Aorta (tissue), 5 donors: Measurements from ENCODE around the gene BMP8A. TPM values are rescaled to one million over a fixed set of nuclear protein-coding genes. Genes with fewer than 3 reads are reported as not detected.
"Not testable (repeated sequence)": the region's sequence is repeated elsewhere in the genome, so short reads cannot be mapped to it uniquely, and the experiment has no call there.

Experiments
- ATAC-seq: fragments of 200-7000 bp; cut with Tn5 transposase; one replicate; pipeline ENCODE4 v1.9.1; 2022; ENCODE audit warnings: moderate library complexity; ENCODE audit not compliant: low FRiP score
- DNase-seq, 2 donors: peaks; one replicate each; pipeline ENCODE4 v3.0.0-alpha.2; 2020
- H3K27ac ChIP-seq, 2 donors: one replicate each; pipeline ENCODE4 v1.5.1; 2013; ENCODE audit warnings: low read length in 2 of 2, mild to moderate bottlenecking in 2 of 2, moderate library complexity in 2 of 2, control low read depth in 1 of 2, inconsistent platforms in 1 of 2, low read depth in 1 of 2
- H3K27me3 ChIP-seq, 2 donors: one replicate each; pipeline ENCODE4 v1.6.1; 2013; ENCODE audit warnings: control low read depth in 1 of 2, low read length in 1 of 2, mild to moderate bottlenecking in 1 of 2, moderate library complexity in 1 of 2; ENCODE audit not compliant: insufficient read depth in 2 of 2, control insufficient read depth in 1 of 2
- H3K36me3 ChIP-seq, 2 donors: one replicate each; pipeline ENCODE4 v1.6.1; 2013; ENCODE audit warnings: control low read depth in 1 of 2, low read length in 1 of 2, mild to moderate bottlenecking in 1 of 2; ENCODE audit not compliant: insufficient read depth in 2 of 2, control insufficient read depth in 1 of 2
- H3K4me1 ChIP-seq, 2 donors: one replicate each; pipeline ENCODE4 v1.6.1; 2013; ENCODE audit warnings: low read length in 2 of 2, control low read depth in 1 of 2, mild to moderate bottlenecking in 1 of 2, moderate library complexity in 1 of 2; ENCODE audit not compliant: insufficient read depth in 2 of 2, control insufficient read depth in 1 of 2
- H3K4me3 ChIP-seq, 2 donors: one replicate each; pipeline ENCODE4 v1.5.1; 2013; ENCODE audit warnings: low read length in 2 of 2, control low read depth in 1 of 2, mild to moderate bottlenecking in 1 of 2
- H3K9me3 ChIP-seq: one replicate; pipeline ENCODE4 v1.6.1; 2013; ENCODE audit warnings: mild to moderate bottlenecking, low read length; ENCODE audit not compliant: control insufficient read depth
- WGBS, 2 donors: extraction: QIAGEN DNeasy Blood & Tissue Kit; methylation state at CpG; one replicate each; pipeline ENCODE4 v1.1.7; 2013; 5-methylcytosine and 5-hydroxymethylcytosine counted together
- intact Hi-C, 2 donors: fragments of 100-400 bp; cut with DNase I; formaldehyde crosslinking; loops; one replicate each; pipeline versions ENCODE4 v1.14.2 to v1.15.0; 2022
- polyA plus RNA-seq, 2 donors: library from polyadenylated mRNA; stranded (reverse); fragments of 200-250 nt; gene quantifications; one replicate each; pipeline ENCODE4 v1.2.3, GENCODE V29; 2013
- total RNA-seq, 2 donors: library from RNA; stranded (reverse); fragmentation: NEBNext Ultra II Directional; extraction: Animal tissue kit (Norgen Biotek cat#: 25700); gene quantifications; one replicate each; pipeline ENCODE4 v1.2.1, GENCODE V29; 2021
- donor health status: healthy with polysubstance abuse.
- donor health status: Bipolar disorder and iron deficiency.
- donor health status: DM: no; HTN: no; CAD: no.
- donor health status: DM: no; HTN: no; CAD: no.
- donor health status: DM: yes; HTN: yes; CAD: no.

BMP8A gene
- total and polyA plus RNA-seq, 4 donors: not detected

DNA sequence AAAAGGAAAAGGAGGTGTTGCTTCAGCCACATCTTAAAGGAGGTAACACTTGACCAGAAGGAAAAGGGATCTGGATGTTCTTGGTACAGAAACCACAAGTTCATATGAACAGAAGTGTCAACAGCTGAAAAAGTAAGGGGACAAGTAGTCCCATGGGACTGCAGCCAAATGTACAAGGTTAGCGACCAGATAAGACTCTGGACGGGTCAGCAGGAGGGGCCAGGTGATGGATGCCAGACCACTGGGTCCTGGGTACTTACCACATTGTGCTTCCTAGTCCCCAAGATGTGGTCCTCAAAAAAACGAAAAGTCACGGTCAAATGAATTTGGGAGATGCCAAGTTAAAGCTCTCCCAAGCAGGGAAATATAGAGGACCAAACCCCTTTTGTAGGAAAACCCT lies 16.6 kb upstream of the BMP8A start:
- DNase-seq: no peak
- Histone ChIP-seq H3K27ac (no peak overlapping the region), H3K27me3 (no peaks in the 10 kb centered on the region), H3K4me1 (no peaks in the 10 kb centered on the region), H3K36me3 (peaks cover 2 to 5% of the 10 kb centered on the region in 2 donors), H3K9me3 (no peaks in the 10 kb centered on the region), H3K4me3 (no peak overlapping the region)
- 46 to 47% methylated on average over 4 of the region's 4 CpGs for WGBS, 2 donors
- no peak for ATAC-seq
- intact Hi-C loops: no loop called here

DNA sequence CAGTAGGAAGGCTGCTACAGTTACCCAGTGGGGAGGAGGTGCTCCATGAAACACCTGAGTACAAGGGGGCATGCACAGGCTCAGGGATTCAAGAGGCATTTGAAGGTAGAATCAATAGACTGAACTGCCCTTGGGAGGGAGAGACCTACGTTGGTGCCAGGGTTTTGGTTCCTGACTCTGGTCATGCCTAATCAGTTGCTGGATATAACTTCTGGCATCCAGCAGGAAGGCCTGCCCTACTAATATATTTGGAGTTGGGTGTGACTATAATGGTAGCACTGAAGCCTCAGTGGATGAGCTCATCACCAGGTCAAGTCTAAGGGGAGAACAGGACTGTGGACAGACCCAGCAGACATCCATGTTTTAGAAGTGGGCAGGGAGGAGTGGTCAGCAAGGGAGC lies 15.9 kb upstream of the BMP8A start:
- WGBS, 2 donors: 13 to 27% methylated on average over 1 of the region's 1 CpG
- H3K4me3 ChIP-seq, intact Hi-C loops, H3K4me1 ChIP-seq, H3K27ac ChIP-seq, ATAC-seq, H3K36me3 ChIP-seq, DNase-seq, H3K27me3 ChIP-seq, H3K9me3 ChIP-seq: not testable (repeated sequence)

DNA sequence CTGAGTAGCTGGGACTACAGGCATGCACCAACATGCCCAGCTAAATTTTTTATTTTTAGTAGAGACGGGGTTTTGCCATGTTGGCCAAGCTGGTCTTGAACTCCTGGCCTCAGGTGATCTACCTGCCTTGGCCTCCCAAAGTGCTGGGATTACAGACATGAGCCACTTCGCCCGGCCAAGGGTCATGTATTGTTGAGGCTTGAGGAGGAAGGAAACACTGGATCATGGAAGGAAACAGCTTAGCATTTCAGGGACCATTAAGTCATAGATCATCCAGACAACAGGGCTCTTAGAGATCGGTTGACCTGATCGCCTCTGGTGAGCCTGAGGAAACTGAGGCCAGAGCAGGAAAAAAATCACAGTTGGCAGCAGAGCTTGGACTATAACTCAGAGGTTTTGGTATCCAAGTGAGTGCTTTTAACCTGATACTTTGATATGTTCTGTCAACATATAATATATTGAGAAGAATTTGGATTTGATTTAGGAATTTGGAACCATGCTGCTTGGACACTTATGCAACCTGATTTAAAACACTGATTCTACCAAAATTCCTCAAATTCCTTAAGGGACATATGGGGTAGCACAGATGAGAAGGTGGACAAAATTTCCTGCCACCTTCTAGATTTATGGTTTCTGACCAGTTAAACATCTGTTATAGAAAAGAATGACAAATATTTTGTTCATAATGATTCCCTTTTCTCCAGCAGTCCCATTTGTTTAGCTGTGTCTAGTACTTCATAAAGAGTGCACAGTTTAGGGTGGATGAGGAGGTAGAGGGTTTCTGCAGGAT lies 13.1 kb upstream of the BMP8A start:
- Histone ChIP-seq H3K9me3 (no peaks in the 10 kb centered on the region), H3K4me3 (no peak overlapping the region), H3K27ac (no peak overlapping the region), H3K4me1 (no peaks in the 10 kb centered on the region), H3K36me3 (peaks cover 2 to 8% of the 10 kb centered on the region in 2 donors), H3K27me3 (no peaks in the 10 kb centered on the region)
- no peak for DNase-seq
- WGBS, 2 donors: 68 to 77% methylated on average over 5 of the region's 5 CpGs
- no peak for ATAC-seq
- intact Hi-C loops: no loop called here

DNA sequence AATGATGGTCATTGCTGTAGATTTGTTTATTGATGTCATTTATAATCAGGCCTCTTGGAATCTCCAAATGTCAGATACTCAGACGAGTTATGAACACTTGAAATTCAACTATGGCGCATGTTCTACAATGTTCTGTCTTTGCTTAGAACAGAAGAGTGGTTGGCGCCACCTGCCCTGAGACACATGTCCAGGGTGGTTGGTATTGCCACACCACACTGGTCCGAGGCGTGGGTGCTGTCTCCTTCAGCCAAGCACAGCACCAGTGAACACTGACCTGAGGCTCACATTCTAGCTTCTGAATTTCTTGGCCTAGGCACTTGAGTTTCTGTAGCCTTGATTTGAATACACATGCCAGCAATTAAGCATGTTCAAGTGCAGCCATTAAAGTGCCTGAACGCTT lies 10.1 kb upstream of the BMP8A start:
- Histone ChIP-seq H3K27ac (no peak overlapping the region), H3K4me1 (no peaks in the 10 kb centered on the region), H3K36me3 (peaks cover under 1 to 16% of the 10 kb centered on the region in 2 donors), H3K27me3 (no peaks in the 10 kb centered on the region), H3K9me3 (no peaks in the 10 kb centered on the region), H3K4me3 (no peak overlapping the region)
- intact Hi-C loops: no loop called here
- no peak for ATAC-seq
- no peak for DNase-seq
- 79 to 82% methylated on average over 6 of the region's 6 CpGs for WGBS, 2 donors

DNA sequence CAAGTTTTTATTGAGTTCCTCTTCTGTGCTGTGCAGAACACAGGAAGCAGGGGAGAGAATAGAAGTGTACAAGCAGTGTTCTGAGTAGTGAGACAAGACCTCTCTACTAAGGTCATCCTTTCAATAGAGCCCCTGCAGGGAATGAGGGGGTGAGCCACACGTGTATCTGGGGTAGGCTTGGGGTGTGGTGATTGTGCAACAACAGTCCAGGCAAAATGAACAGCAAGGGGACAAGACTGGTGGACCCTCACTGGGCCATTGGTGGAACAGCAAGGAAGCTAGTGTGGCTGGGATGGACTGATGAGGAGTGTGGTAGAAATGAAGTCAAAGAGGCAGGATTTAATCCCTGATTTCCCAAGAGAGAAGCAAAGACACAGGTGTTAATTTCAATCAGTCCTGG lies 8.2 kb upstream of the BMP8A start:
- Histone ChIP-seq H3K36me3 (peaks cover 6 to 16% of the 10 kb centered on the region in 2 donors), H3K4me1 (no peaks in the 10 kb centered on the region), H3K4me3 (no peak overlapping the region), H3K27ac (no peak overlapping the region), H3K27me3 (no peaks in the 10 kb centered on the region), H3K9me3 (no peaks in the 10 kb centered on the region)
- ATAC-seq (no peak), DNase-seq (no peak)
- intact Hi-C loops: no loop called here
- 48 to 49% methylated on average over 1 of the region's 1 CpG for WGBS, 2 donors

DNA sequence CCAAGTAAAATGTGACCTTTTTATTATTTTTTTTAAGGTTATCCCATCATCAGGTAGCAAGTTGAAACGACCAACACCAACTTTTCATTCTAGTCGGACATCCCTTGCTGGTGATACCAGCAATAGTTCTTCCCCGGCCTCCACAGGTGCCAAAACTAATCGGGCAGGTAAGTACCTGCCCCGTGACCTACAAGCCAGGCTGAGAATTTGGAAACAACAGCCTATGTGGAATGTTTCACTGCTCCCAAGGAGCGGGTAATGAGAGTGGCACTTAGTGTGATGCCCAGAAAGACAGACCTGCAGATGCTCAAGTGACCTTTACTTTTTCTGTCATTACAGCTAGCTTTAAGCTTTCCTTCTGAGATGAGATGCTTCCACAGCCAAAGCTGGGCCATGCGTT lies 6.9 kb upstream of the BMP8A start:
- H3K9me3 ChIP-seq: no peaks in the 10 kb centered on the region
- no peak for DNase-seq
- H3K36me3 ChIP-seq: peaks cover 6 to 16% of the 10 kb centered on the region in 2 donors
- no peak overlapping the region for H3K4me3 ChIP-seq
- no peaks in the 10 kb centered on the region for H3K27me3 ChIP-seq
- ATAC-seq: no peak
- H3K27ac ChIP-seq: no peak overlapping the region
- WGBS, 2 donors: 87 to 88% methylated on average over 7 of the region's 7 CpGs
- no peaks in the 10 kb centered on the region for H3K4me1 ChIP-seq
- intact Hi-C loops: no loop called here

DNA sequence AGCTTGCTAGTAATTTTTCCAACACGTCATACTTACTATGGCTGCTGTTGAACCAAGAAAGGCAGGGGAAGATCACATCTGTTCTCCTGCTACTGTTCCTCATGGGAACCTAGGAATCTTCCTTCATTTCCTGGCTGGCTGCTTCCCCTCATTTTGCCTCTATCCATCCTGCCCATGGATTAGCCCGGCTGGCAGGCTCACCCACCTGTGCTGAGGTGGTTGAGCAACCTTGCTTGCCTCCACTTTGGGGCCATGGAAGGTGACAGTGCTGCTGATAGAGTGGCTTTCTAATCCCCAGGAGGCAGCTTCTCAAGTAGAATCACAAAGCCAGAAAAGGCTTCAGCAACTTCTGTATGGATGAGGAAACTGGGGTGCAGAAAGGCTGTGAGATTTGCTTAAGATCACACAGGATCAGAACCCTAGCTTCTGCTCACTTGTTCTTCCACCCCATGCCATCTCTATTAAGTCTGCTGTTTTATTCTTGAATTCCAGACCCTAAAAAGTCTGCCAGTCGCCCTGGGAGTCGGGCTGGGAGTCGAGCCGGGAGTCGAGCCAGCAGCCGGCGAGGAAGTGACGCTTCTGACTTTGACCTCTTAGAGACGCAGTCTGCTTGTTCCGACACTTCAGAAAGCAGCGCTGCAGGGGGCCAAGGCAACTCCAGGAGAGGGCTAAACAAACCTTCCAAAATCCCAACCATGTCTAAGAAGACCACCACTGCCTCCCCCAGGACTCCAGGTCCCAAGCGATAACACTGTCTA lies 6.2 kb upstream of the BMP8A start:
- 67 to 73% methylated on average over 14 of the region's 14 CpGs for WGBS, 2 donors
- Histone ChIP-seq H3K36me3 (peaks cover 6 to 15% of the 10 kb centered on the region in 2 donors), H3K4me3 (no peak overlapping the region), H3K9me3 (no peaks in the 10 kb centered on the region), H3K27ac (no peak overlapping the region), H3K27me3 (no peaks in the 10 kb centered on the region), H3K4me1 (no peaks in the 10 kb centered on the region)
- ATAC-seq (no peak), DNase-seq (peak in 1 of 2 donors; percentile 72)
- intact Hi-C loops: no loop called here

DNA sequence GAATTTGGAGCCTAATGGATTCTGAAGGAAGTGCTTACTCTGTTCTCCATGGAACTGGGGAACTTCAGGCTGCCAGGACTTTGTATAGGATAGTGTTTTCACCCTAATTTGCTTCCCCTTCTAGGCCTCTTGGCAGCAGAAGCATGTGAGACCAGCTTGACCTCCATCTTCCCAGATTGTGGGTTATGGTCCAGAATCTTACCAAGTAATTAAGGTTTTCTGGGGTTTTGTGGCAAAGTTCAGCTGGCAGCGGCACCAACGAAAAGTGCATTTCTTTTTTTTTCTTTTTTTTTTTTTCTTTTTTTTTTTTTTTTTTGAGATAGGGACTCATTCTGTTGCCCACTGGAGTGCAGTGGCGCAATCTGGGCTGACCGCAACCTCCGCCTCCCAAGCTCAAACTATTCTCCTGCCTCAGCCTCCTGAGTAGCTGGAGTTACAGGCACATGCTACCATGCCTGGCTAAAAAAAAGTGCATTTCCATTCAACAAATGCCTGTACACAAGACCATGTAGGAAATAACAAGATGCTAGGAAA lies 3.4 kb upstream of the BMP8A start:
- ATAC-seq (no peak), DNase-seq (peak in 1 of 2 donors; percentile 16)
- intact Hi-C loops: no loop called here
- 93 to 95% methylated on average over 5 of the region's 5 CpGs for WGBS, 2 donors
- no peak overlapping the region for H3K27ac ChIP-seq
- H3K4me1 ChIP-seq: no peaks in the 10 kb centered on the region
- no peak overlapping the region for H3K4me3 ChIP-seq
- peaks cover 6 to 11% of the 10 kb centered on the region in 2 donors for H3K36me3 ChIP-seq
- no peaks in the 10 kb centered on the region for H3K27me3 ChIP-seq
- no peaks in the 10 kb centered on the region for H3K9me3 ChIP-seq
